Neural progenitor cell (in vitro differentiated cells): ENCODE results near the gene ASB13.

Experiments used
- CTCF ChIP-seq: fragments of 200-600 bp; sonication (generic); IDR thresholded peaks from 2 replicates; pipeline ENCODE4 v1.5.1; 2017; ENCODE audit warnings: antibody characterized with exemption, mild to moderate bottlenecking
- EZH2 ChIP-seq: fragments of 200-600 bp; sonication (generic); IDR thresholded peaks from 2 replicates; pipeline ENCODE4 v1.6.1; 2017; ENCODE audit warnings: antibody characterized with exemption, mild to moderate bottlenecking, moderate library complexity

GRCh38 chr10:5627486-5628044 is 38.8 kb downstream of the ASB13 start:
- TF ChIP-seq CTCF (no peak), EZH2 (no peak)
